Measurements from ENCODE around the gene EPB41L4B.

The EPB41L4B gene

DNA sequence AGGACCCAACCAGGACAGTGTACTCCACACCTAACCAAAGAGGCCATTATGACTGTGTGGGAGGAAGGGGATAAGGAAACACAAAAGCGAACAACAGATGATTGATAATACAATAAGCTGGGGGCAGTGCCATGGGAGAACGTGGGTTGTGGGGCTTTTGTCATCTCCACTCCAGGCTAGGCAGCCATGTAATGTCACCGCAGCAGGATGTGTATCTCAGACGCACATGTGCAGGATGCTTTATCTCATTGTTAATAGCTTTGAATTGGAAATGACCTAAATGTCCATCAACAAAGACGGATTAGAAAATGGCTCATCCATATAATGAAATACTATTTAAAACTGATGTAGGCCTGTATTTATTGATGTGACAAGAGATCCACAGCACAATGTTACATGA lies 51.0 kb downstream of the EPB41L4B start:
- no peak for DNase-seq (ENCODE audit: extremely low read depth, insufficient read length)
- no peaks in the 10 kb centered on the region for H3K27me3 ChIP-seq (replicated peaks; ENCODE audit: control insufficient read depth, insufficient read depth, low read length)
- TF ChIP-seq, protein P1, sequence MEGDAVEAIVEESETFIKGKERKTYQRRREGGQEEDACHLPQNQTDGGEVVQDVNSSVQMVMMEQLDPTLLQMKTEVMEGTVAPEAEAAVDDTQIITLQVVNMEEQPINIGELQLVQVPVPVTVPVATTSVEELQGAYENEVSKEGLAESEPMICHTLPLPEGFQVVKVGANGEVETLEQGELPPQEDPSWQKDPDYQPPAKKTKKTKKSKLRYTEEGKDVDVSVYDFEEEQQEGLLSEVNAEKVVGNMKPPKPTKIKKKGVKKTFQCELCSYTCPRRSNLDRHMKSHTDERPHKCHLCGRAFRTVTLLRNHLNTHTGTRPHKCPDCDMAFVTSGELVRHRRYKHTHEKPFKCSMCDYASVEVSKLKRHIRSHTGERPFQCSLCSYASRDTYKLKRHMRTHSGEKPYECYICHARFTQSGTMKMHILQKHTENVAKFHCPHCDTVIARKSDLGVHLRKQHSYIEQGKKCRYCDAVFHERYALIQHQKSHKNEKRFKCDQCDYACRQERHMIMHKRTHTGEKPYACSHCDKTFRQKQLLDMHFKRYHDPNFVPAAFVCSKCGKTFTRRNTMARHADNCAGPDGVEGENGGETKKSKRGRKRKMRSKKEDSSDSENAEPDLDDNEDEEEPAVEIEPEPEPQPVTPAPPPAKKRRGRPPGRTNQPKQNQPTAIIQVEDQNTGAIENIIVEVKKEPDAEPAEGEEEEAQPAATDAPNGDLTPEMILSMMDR (IDR thresholded peaks at IDR 0.05; ENCODE audit: insufficient read depth, low read length, poor library complexity, severe bottlenecking): no peak
- no peak overlapping the region for H3K4me3 ChIP-seq (replicated peaks; ENCODE audit: low read depth, low read length)
- H3K36me3 ChIP-seq (ENCODE audit: control insufficient read depth, insufficient read depth, low read length): no peaks in the 10 kb centered on the region

DNA sequence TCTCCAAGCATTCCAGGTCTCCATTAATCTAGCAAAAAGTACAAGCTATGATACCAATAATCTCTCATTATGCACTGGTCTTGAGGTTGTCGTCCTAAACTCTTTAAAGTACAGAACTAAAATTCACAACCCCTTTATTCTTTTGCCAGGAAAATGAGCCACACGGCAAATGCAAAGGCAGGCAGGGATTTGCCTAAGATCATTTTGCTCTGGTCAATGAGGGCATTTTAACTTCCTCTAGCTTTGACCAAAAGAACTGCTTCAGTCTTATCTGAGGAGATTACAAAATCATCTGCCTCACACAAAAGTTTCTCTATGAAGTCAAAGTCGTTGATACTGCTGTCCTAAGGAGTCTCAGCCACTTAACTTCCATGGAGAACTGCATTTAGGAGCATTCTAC lies 51.8 kb downstream of the EPB41L4B start:
- no peak overlapping the region for H3K4me3 ChIP-seq (replicated peaks; ENCODE audit: low read depth, low read length)
- TF ChIP-seq, protein P1 (IDR thresholded peaks at IDR 0.05; ENCODE audit: insufficient read depth, low read length, poor library complexity, severe bottlenecking): no peak
- no peak for DNase-seq (ENCODE audit: extremely low read depth, insufficient read length)
- H3K36me3 ChIP-seq (ENCODE audit: control insufficient read depth, insufficient read depth, low read length): no peaks in the 10 kb centered on the region
- H3K27me3 ChIP-seq (replicated peaks; ENCODE audit: control insufficient read depth, insufficient read depth, low read length): no peaks in the 10 kb centered on the region

DNA sequence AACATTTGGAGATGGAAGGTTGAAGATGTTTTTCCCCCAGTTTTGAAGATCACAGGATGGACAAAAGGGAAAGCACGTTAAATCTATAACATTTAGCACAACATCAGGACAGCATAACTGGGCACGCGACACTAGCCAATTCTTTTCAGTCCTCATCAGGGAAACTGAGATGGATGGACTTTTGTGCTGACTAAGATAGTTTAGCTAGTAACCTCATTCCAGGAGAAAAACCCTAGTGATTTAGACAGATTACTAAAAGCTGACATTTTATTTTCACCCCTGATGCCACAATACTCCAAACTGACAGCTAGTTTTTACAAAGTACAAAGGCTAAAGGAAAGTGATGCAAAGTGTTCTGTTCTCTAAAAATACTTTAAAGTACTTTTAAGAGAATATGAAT lies 53.3 kb downstream of the EPB41L4B start:
- Histone ChIP-seq H3K36me3 (ENCODE audit: control insufficient read depth, insufficient read depth, low read length) (no peaks in the 10 kb centered on the region), H3K4me3 (replicated peaks; ENCODE audit: low read depth, low read length) (no peak overlapping the region), H3K27me3 (replicated peaks; ENCODE audit: control insufficient read depth, insufficient read depth, low read length) (no peaks in the 10 kb centered on the region)
- TF ChIP-seq, protein P1 (IDR thresholded peaks at IDR 0.05; ENCODE audit: insufficient read depth, low read length, poor library complexity, severe bottlenecking): no peak
- DNase-seq (ENCODE audit: extremely low read depth, insufficient read length): no peak

DNA sequence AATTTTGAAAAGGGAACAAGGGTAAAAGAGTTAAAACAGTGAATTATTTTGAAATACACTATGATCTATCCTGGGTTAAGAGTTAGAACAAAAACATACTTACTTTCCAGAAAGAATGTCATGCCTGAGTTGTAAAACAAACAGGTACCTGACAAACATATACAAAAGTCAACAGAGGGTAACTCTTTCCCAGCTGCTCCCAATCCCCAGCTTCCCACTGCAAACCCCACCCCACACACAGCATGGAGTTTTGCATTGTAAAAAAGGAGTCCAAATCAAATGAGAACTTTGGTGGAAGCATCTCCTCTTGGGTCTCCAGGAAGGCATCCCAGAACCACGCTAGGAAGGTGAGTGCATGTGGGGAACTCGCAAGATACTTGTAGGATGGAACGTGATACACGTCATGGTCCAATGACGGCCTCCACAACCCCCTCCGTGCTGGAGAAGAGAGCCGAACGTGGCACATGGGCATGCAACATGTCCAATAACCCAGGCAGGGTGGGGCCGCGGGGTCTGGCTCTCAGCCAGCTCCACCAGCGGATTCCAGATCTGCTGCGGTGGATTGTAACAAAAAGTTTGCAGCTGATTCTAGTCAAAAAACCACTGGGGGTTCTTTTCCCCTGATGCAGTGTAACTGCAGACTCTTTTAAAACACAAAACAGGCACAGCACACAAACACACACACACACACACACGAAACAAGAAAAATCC lies 55.8 kb downstream of the EPB41L4B start:
- TF ChIP-seq, protein P1 (IDR thresholded peaks at IDR 0.05; ENCODE audit: insufficient read depth, low read length, poor library complexity, severe bottlenecking): no peak
- no peaks in the 10 kb centered on the region for H3K27me3 ChIP-seq (replicated peaks; ENCODE audit: control insufficient read depth, insufficient read depth, low read length)
- no peak for DNase-seq (ENCODE audit: extremely low read depth, insufficient read length)
- no peaks in the 10 kb centered on the region for H3K36me3 ChIP-seq (ENCODE audit: control insufficient read depth, insufficient read depth, low read length)
- no peak overlapping the region for H3K4me3 ChIP-seq (replicated peaks; ENCODE audit: low read depth, low read length)

DNA sequence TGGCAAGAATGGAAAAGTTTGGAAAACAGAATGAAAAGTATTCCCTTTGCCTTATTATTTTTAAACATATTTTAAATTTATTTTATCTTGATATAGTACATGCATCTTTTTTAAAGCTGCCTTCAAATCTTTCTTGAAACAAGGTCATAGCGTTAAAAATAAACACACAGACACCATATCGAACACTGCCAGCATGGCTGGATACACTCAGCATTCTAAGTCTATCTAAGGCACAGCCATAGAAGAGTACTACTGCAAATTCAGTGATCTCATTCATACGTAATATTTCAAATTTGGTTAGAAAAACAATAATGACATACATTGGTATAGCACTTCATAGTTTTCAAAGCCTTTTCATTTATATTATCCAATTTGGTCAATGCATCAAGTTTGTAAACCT lies 57.5 kb downstream of the EPB41L4B start:
- no peak for DNase-seq (ENCODE audit: extremely low read depth, insufficient read length)
- TF ChIP-seq, protein P1 (IDR thresholded peaks at IDR 0.05; ENCODE audit: insufficient read depth, low read length, poor library complexity, severe bottlenecking): no peak
- no peaks in the 10 kb centered on the region for H3K27me3 ChIP-seq (replicated peaks; ENCODE audit: control insufficient read depth, insufficient read depth, low read length)
- no peak overlapping the region for H3K4me3 ChIP-seq (replicated peaks; ENCODE audit: low read depth, low read length)
- no peaks in the 10 kb centered on the region for H3K36me3 ChIP-seq (ENCODE audit: control insufficient read depth, insufficient read depth, low read length)
